ENCODE measurements around the gene LRMDA.

- TF ChIP-seq CTCF (conservative IDR thresholded peaks at IDR 0.05; ENCODE audit: low read length) = no peak
- no peak for TF ChIP-seq EZH2phosphoT487 (IDR thresholded peaks at IDR 0.05; ENCODE audit: borderline replicate concordance, low read depth, low read length)
These were observed 624.0 kb downstream of the LRMDA start for GRCh38 chr10:76055466-76055865.

Data from OCI-LY7 (cell line).